ENCODE results near the gene KRT33B. TPM values are rescaled to one million over a fixed set of nuclear protein-coding genes. Genes with fewer than 3 reads are reported as not detected.
"Not testable (repeated sequence)": the region's sequence is repeated elsewhere in the genome, so short reads cannot be mapped to it uniquely, and the experiment has no call there.

Gene KRT33B
- total and polyA plus RNA-seq, 2 donors (not counting 1 experiment from before 2014, with no cell fraction given): not detected

DNA sequence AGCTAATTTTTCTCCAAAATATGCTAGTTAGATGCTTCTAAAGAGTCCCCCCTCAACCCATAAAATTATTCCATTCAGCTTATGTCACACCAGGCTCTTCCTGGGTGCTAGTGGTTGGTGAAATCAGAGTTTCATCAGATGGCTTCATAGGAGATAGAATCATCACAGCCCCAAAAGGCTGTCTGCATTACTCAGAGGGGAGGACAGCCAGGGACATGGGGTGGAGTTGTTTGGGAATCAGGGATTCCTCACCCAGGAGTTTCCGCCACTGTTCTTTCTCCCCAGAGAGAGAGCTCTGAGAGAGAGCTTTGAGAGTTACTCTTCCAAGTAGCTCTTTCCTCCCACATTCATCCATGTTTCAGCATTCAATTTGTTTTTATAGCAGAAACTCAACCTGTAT is 12.8 kb upstream of the KRT33B start:
- Histone ChIP-seq H3K27ac (ENCODE audit: insufficient read depth, low read length) (no peak overlapping the region), H3K4me1 (ENCODE audit: control insufficient read depth, extremely low read depth, insufficient read depth, low read length) (peaks cover 2% of the 10 kb centered on the region), H3K79me2 (ENCODE audit: control insufficient read depth, insufficient read depth, low read length) (no peaks in the 10 kb centered on the region), H4K20me1 (ENCODE audit: control insufficient read depth, extremely low read depth, insufficient read depth, low read length) (no peaks in the 10 kb centered on the region), H3K9me3 (ENCODE audit: control insufficient read depth, insufficient read depth, low read depth, low read length) (no peaks in the 10 kb centered on the region), H3K27me3 (ENCODE audit: control insufficient read depth, insufficient read depth, low read length) (no peaks in the 10 kb centered on the region), H3K9ac (ENCODE audit: insufficient read depth, low read length) (no peak overlapping the region), H3K36me3 (ENCODE audit: control insufficient read depth, insufficient read depth, low read length) (no peaks in the 10 kb centered on the region), H3K4me3 (replicated peaks in 1 of 4; ENCODE audit: control extremely low read depth in 1 of 4, insufficient read depth in 1 of 4, low read depth in 3 of 4, low read length in 4 of 4) (no peak overlapping the region), H3K4me2 (ENCODE audit: extremely low read depth, insufficient read depth, low read length) (no peak overlapping the region), H2AFZ (ENCODE audit: low read length) (no peak overlapping the region)
- TF ChIP-seq, protein P1, sequence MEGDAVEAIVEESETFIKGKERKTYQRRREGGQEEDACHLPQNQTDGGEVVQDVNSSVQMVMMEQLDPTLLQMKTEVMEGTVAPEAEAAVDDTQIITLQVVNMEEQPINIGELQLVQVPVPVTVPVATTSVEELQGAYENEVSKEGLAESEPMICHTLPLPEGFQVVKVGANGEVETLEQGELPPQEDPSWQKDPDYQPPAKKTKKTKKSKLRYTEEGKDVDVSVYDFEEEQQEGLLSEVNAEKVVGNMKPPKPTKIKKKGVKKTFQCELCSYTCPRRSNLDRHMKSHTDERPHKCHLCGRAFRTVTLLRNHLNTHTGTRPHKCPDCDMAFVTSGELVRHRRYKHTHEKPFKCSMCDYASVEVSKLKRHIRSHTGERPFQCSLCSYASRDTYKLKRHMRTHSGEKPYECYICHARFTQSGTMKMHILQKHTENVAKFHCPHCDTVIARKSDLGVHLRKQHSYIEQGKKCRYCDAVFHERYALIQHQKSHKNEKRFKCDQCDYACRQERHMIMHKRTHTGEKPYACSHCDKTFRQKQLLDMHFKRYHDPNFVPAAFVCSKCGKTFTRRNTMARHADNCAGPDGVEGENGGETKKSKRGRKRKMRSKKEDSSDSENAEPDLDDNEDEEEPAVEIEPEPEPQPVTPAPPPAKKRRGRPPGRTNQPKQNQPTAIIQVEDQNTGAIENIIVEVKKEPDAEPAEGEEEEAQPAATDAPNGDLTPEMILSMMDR (conservative IDR thresholded peaks at IDR 0.05 in 1 of 2, IDR thresholded peaks at IDR 0.05 in 1 of 2; ENCODE audit: low read depth in 1 of 2, low read length in 2 of 2): no peak
- DNase-seq (ENCODE audit: low read depth in 2 of 2): peak in 1 of 2 donors; percentile 43

DNA sequence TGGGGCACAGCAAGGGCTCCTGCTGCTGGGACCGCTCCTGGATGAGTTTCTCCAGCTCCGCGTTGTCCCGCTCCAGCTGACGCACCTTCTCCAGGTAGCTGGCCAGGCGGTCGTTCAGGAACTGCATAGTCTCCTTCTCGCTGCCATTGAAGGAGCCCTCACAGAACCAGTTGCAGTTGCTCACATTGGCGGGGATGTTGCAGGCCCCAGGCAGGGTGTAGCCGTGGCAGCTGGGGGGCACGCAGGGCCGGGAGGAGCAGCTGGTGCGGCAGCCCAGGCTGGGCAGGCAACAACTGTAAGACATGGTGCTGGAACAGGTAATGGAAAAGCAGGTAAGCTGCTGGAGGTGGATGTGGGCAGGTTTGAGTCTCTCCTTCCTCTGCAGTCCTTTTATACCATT is 12.3 kb upstream of the KRT33B start, which contains the start of gene KRT34:
TSS of gene KRT34 (minus strand) at position 364 of the 400 bp plus-strand sequence. CDS start at position 304, 60 bp downstream.
- DNase-seq (ENCODE audit: low read depth in 2 of 2); H3K36me3 ChIP-seq (ENCODE audit: control insufficient read depth, insufficient read depth, low read length); H3K4me2 ChIP-seq (ENCODE audit: extremely low read depth, insufficient read depth, low read length); H3K9me3 ChIP-seq (ENCODE audit: control insufficient read depth, insufficient read depth, low read depth, low read length); H3K9ac ChIP-seq (ENCODE audit: insufficient read depth, low read length); H3K4me1 ChIP-seq (ENCODE audit: control insufficient read depth, extremely low read depth, insufficient read depth, low read length); H3K27me3 ChIP-seq (ENCODE audit: control insufficient read depth, insufficient read depth, low read length); H3K4me3 ChIP-seq (replicated peaks in 1 of 4; ENCODE audit: control extremely low read depth in 1 of 4, insufficient read depth in 1 of 4, low read depth in 3 of 4, low read length in 4 of 4); H3K79me2 ChIP-seq (ENCODE audit: control insufficient read depth, insufficient read depth, low read length); H2AFZ ChIP-seq (ENCODE audit: low read length); H3K27ac ChIP-seq (ENCODE audit: insufficient read depth, low read length); H4K20me1 ChIP-seq (ENCODE audit: control insufficient read depth, extremely low read depth, insufficient read depth, low read length): not testable (repeated sequence)

DNA sequence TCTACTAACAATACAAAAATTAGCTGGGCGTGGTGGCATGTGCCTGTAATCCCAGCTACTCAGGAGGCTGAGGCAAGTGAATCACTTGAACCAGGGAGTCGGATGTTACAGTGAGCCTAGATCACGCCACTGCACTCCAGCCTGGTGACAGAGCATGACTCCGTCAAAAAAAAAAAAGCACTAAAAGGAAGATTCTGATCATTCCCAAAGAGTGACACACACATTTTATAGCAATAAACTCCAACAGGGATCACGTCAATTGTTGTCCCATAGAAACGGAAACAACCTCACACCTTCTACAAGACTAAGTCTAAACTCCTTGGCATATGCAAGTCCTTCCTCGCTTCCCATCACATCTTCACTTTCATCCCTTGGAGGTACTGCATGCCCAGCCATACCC is 10.5 kb upstream of the KRT33B start:
- H3K4me2 ChIP-seq (ENCODE audit: extremely low read depth, insufficient read depth, low read length); H3K36me3 ChIP-seq (ENCODE audit: control insufficient read depth, insufficient read depth, low read length); H4K20me1 ChIP-seq (ENCODE audit: control insufficient read depth, extremely low read depth, insufficient read depth, low read length); H2AFZ ChIP-seq (ENCODE audit: low read length); H3K79me2 ChIP-seq (ENCODE audit: control insufficient read depth, insufficient read depth, low read length); H3K27me3 ChIP-seq (ENCODE audit: control insufficient read depth, insufficient read depth, low read length); H3K9me3 ChIP-seq (ENCODE audit: control insufficient read depth, insufficient read depth, low read depth, low read length); H3K9ac ChIP-seq (ENCODE audit: insufficient read depth, low read length); H3K4me1 ChIP-seq (ENCODE audit: control insufficient read depth, extremely low read depth, insufficient read depth, low read length); H3K4me3 ChIP-seq (replicated peaks in 1 of 4; ENCODE audit: control extremely low read depth in 1 of 4, insufficient read depth in 1 of 4, low read depth in 3 of 4, low read length in 4 of 4): not testable (repeated sequence)
- DNase-seq (ENCODE audit: low read depth in 2 of 2): peak; percentile 36 to 76
- H3K27ac ChIP-seq (ENCODE audit: insufficient read depth, low read length): peak overlapping the region; percentile 75

DNA sequence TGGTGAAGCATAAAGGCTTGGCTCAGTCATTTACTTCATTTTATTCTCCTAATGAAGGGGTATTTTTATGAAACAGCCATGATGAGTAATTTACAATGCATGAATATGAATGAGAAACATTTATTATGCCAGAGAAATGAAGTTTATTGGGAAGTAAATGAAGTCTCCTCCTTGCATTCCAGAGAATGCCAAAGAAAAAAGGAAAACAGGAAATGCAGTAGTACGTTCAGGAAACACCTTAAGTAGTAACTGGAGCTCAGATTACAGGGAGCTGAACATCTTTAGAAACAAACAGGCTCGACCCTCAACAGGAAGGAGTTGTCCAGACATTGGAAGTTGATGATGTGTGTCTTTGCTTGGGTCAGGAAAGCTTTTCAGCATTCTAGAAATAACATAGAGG is 7.9 kb upstream of the KRT33B start:
- no peak overlapping the region for H3K4me3 ChIP-seq (replicated peaks in 1 of 4; ENCODE audit: control extremely low read depth in 1 of 4, insufficient read depth in 1 of 4, low read depth in 3 of 4, low read length in 4 of 4)
- H3K36me3 ChIP-seq (ENCODE audit: control insufficient read depth, insufficient read depth, low read length): no peaks in the 10 kb centered on the region
- H3K27me3 ChIP-seq (ENCODE audit: control insufficient read depth, insufficient read depth, low read length): peaks cover 4% of the 10 kb centered on the region
- H3K4me2 ChIP-seq (ENCODE audit: extremely low read depth, insufficient read depth, low read length): no peak overlapping the region
- no peak for TF ChIP-seq EZH2 (IDR thresholded peaks at IDR 0.05; ENCODE audit: low read length, missing control alignments)
- TF ChIP-seq, protein P1 (conservative IDR thresholded peaks at IDR 0.05 in 1 of 2, IDR thresholded peaks at IDR 0.05 in 1 of 2; ENCODE audit: low read depth in 1 of 2, low read length in 2 of 2): no peak
- no peak overlapping the region for H2AFZ ChIP-seq (ENCODE audit: low read length)
- H4K20me1 ChIP-seq (ENCODE audit: control insufficient read depth, extremely low read depth, insufficient read depth, low read length): no peaks in the 10 kb centered on the region
- no peak overlapping the region for H3K27ac ChIP-seq (ENCODE audit: insufficient read depth, low read length)
- peak in 1 of 2 donors; percentile 19 for DNase-seq (ENCODE audit: low read depth in 2 of 2)
- peaks cover 2% of the 10 kb centered on the region for H3K4me1 ChIP-seq (ENCODE audit: control insufficient read depth, extremely low read depth, insufficient read depth, low read length)
- no peak overlapping the region for H3K9ac ChIP-seq (ENCODE audit: insufficient read depth, low read length)
- no peaks in the 10 kb centered on the region for H3K79me2 ChIP-seq (ENCODE audit: control insufficient read depth, insufficient read depth, low read length)
- no peaks in the 10 kb centered on the region for H3K9me3 ChIP-seq (ENCODE audit: control insufficient read depth, insufficient read depth, low read depth, low read length)
